Measurements from ENCODE around the gene XCR1.

XCR1 gene

DNA sequence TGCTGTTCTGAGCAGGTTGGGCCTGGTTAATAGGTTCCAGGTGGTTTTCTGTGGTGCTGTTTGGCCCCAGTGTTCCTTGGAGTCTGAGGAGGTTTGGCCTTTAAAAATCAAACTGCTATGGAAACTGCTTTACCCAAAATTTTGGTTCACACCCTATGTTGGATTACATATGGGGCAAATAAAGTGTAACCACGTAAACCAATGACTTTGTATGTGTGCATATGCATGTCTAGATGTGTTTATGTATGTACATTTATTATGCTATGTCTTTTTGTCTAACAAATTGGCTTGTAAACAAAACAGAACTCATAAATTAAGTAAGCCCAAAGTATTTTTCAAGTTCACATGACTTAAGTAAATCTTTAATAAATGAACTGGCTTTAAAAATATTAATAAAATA, 8.9 kb upstream of the XCR1 start:
- Histone ChIP-seq H3K14ac (ENCODE audit: low read length in 2 of 2) (no peak overlapping the region), H3K27me3 (ENCODE audit: control insufficient read depth in 1 of 2, insufficient read depth in 1 of 2, low read length in 2 of 2) (peaks cover 0 to 3% of the 10 kb centered on the region in 2 experiments), H3K4me3 (ENCODE audit: insufficient read depth in 1 of 2, low read depth in 1 of 2, low read length in 2 of 2) (no peak overlapping the region), H4K91ac (ENCODE audit: low read length) (no peak overlapping the region), H3K79me1 (replicated peaks; ENCODE audit: low read length, poor library complexity, severe bottlenecking) (no peaks in the 10 kb centered on the region), H2BK15ac (ENCODE audit: low read depth, poor library complexity, severe bottlenecking) (no peak overlapping the region), H3K9me3 (ENCODE audit: control insufficient read depth, low read length) (peaks cover 5% of the 10 kb centered on the region), H3K18ac (ENCODE audit: low read depth in 1 of 2, low read length in 2 of 2) (no peak overlapping the region), H3K4me1 (ENCODE audit: control insufficient read depth, insufficient read depth, low read depth, low read length) (no peaks in the 10 kb centered on the region), H3K4ac (ENCODE audit: low read depth in 1 of 2, low read length in 2 of 2) (no peak overlapping the region), H3K9ac (ENCODE audit: low read length) (no peak overlapping the region), H3K4me2 (ENCODE audit: low read length, poor library complexity, severe bottlenecking) (no peak overlapping the region), H2BK12ac (ENCODE audit: low read length in 2 of 2) (no peak overlapping the region), H4K8ac (ENCODE audit: low read length) (no peak overlapping the region), H2AK5ac (ENCODE audit: low read length, severe bottlenecking) (no peak overlapping the region), H2BK120ac (ENCODE audit: low read depth, low read length) (no peak overlapping the region), H3K23ac (ENCODE audit: low read length in 2 of 2) (no peak overlapping the region), H2BK5ac (ENCODE audit: low read depth, low read length, poor library complexity, severe bottlenecking) (no peak overlapping the region), H2AFZ (ENCODE audit: low read depth, low read length) (no peak overlapping the region), H3K27ac (ENCODE audit: low read length, poor library complexity, severe bottlenecking) (no peak overlapping the region), H3K36me3 (ENCODE audit: control insufficient read depth in 1 of 2, insufficient read depth in 2 of 2, low read depth in 1 of 2, low read length in 2 of 2) (no peaks in the 10 kb centered on the region)
- no peak for DNase-seq
- WGBS, result no CpG with 5 or more reads among the region's 1 CpG

DNA sequence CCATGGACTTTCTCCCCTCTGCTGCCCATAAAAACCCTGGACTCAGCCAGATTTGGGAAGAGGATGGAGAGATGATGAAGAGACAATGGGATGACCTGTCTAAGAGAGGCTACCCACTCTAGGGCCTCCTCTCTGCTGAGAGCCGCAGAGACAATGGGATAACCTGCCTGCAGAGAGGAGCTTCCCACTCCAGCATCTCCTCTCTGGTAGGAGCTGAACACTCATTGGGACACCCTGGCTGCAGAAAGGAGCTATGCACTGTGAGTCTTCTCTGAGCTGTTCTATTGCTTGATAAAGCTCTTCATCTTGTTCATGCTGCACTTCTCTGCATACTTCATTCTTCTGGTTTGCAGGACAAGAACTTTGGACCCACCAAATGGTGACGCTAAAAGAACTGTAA, 4.5 kb upstream of the XCR1 start:
- Histone ChIP-seq H2BK5ac (ENCODE audit: low read depth, low read length, poor library complexity, severe bottlenecking) (no peak overlapping the region), H2AFZ (ENCODE audit: low read depth, low read length) (no peak overlapping the region), H3K4me2 (ENCODE audit: low read length, poor library complexity, severe bottlenecking) (no peak overlapping the region), H3K14ac (ENCODE audit: low read length in 2 of 2) (no peak overlapping the region), H3K27ac (ENCODE audit: low read length, poor library complexity, severe bottlenecking) (no peak overlapping the region), H4K8ac (ENCODE audit: low read length) (no peak overlapping the region), H3K27me3 (ENCODE audit: control insufficient read depth in 1 of 2, insufficient read depth in 1 of 2, low read length in 2 of 2) (peaks cover 0 to 8% of the 10 kb centered on the region in 2 experiments), H3K4me1 (ENCODE audit: control insufficient read depth, insufficient read depth, low read depth, low read length) (no peaks in the 10 kb centered on the region), H2BK15ac (ENCODE audit: low read depth, poor library complexity, severe bottlenecking) (no peak overlapping the region), H4K91ac (ENCODE audit: low read length) (no peak overlapping the region), H3K79me1 (replicated peaks; ENCODE audit: low read length, poor library complexity, severe bottlenecking) (no peaks in the 10 kb centered on the region), H3K18ac (ENCODE audit: low read depth in 1 of 2, low read length in 2 of 2) (no peak overlapping the region), H2BK120ac (ENCODE audit: low read depth, low read length) (no peak overlapping the region), H2BK12ac (ENCODE audit: low read length in 2 of 2) (no peak overlapping the region), H3K4me3 (ENCODE audit: insufficient read depth in 1 of 2, low read depth in 1 of 2, low read length in 2 of 2) (no peak overlapping the region), H3K9me3 (ENCODE audit: control insufficient read depth, low read length) (peaks cover 10% of the 10 kb centered on the region), H3K9ac (ENCODE audit: low read length) (no peak overlapping the region), H3K36me3 (ENCODE audit: control insufficient read depth in 1 of 2, insufficient read depth in 2 of 2, low read depth in 1 of 2, low read length in 2 of 2) (no peaks in the 10 kb centered on the region), H3K4ac (ENCODE audit: low read depth in 1 of 2, low read length in 2 of 2) (no peak overlapping the region), H2AK5ac (ENCODE audit: low read length, severe bottlenecking) (no peak overlapping the region), H3K23ac (ENCODE audit: low read length in 2 of 2) (no peak overlapping the region)
- whole genome bisulfite sequencing, result 93% methylated on average over 2 of the region's 2 CpGs
- DNase-seq, result no peak

DNA sequence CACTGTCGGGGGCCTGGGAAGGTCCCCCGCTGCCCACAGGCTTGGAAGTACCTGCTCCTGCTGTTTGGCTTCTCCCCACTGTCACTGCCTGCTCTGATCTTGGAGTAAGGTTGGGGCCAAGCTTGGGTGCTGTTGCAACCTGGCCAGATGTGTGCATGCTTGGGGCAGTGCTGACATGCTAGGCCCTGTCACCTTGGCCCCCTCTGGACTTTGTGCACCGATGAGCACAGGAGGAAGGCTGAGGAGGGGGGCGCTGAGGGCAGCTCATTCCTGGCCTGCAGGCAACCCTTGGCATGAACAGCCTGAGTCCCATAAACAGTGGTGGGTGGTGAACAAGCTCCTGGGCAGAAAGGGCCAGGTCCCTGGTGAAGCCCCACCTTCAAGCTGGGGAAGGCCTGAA, 4.0 kb upstream of the XCR1 start:
- Histone ChIP-seq H2BK5ac (ENCODE audit: low read depth, low read length, poor library complexity, severe bottlenecking) (no peak overlapping the region), H3K9me3 (ENCODE audit: control insufficient read depth, low read length) (peaks cover 10% of the 10 kb centered on the region), H2BK12ac (ENCODE audit: low read length in 2 of 2) (no peak overlapping the region), H2AK5ac (ENCODE audit: low read length, severe bottlenecking) (no peak overlapping the region), H3K23ac (ENCODE audit: low read length in 2 of 2) (no peak overlapping the region), H3K27ac (ENCODE audit: low read length, poor library complexity, severe bottlenecking) (no peak overlapping the region), H3K4ac (ENCODE audit: low read depth in 1 of 2, low read length in 2 of 2) (no peak overlapping the region), H3K27me3 (ENCODE audit: control insufficient read depth in 1 of 2, insufficient read depth in 1 of 2, low read length in 2 of 2) (peaks cover 0 to 8% of the 10 kb centered on the region in 2 experiments), H3K4me3 (ENCODE audit: insufficient read depth in 1 of 2, low read depth in 1 of 2, low read length in 2 of 2) (no peak overlapping the region), H2BK120ac (ENCODE audit: low read depth, low read length) (no peak overlapping the region), H4K91ac (ENCODE audit: low read length) (peak overlapping the region; percentile 35), H3K9ac (ENCODE audit: low read length) (no peak overlapping the region), H2AFZ (ENCODE audit: low read depth, low read length) (no peak overlapping the region), H3K36me3 (ENCODE audit: control insufficient read depth in 1 of 2, insufficient read depth in 2 of 2, low read depth in 1 of 2, low read length in 2 of 2) (no peaks in the 10 kb centered on the region), H3K79me1 (replicated peaks; ENCODE audit: low read length, poor library complexity, severe bottlenecking) (no peaks in the 10 kb centered on the region), H4K8ac (ENCODE audit: low read length) (no peak overlapping the region), H3K14ac (ENCODE audit: low read length in 2 of 2) (peak overlapping the region in 1 of 2 experiments; percentile 49), H2BK15ac (ENCODE audit: low read depth, poor library complexity, severe bottlenecking) (no peak overlapping the region), H3K4me2 (ENCODE audit: low read length, poor library complexity, severe bottlenecking) (no peak overlapping the region), H3K18ac (ENCODE audit: low read depth in 1 of 2, low read length in 2 of 2) (no peak overlapping the region), H3K4me1 (ENCODE audit: control insufficient read depth, insufficient read depth, low read depth, low read length) (no peaks in the 10 kb centered on the region)
- DNase-seq, result no peak
- WGBS, result 90% methylated on average over 4 of the region's 4 CpGs

DNA sequence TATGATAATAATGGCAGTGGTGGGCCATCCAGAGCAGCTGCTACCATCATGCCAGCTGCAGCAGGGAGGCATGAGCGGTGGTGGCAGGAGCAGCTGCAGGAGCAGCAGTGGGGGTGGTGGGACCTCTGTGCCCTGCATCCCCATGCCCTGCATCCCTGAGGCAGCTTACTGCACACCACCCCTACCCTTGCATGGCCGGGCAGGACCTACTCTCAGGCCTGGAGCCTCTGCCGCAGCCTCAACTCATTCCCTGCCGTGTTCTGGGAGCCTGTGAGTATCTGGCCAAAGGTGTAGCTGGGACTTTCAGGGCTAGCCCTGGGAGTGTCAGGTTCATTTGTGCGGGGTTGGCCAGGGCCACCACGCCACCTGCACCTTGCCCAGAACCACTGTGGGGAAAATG, 3.3 kb upstream of the XCR1 start:
- 88% methylated on average over 6 of the region's 6 CpGs for WGBS

More for the DNA sequence above, 3.3 kb upstream of the XCR1 start:
- no peak overlapping the region for H3K27ac ChIP-seq (ENCODE audit: low read length, poor library complexity, severe bottlenecking)
- H3K4me1 ChIP-seq (ENCODE audit: control insufficient read depth, insufficient read depth, low read depth, low read length), result no peaks in the 10 kb centered on the region
- peak overlapping the region in 1 of 2 experiments; percentile 7 for H3K4me3 ChIP-seq (ENCODE audit: insufficient read depth in 1 of 2, low read depth in 1 of 2, low read length in 2 of 2)
- H3K4ac ChIP-seq (ENCODE audit: low read depth in 1 of 2, low read length in 2 of 2), result no peak overlapping the region
- H2BK120ac ChIP-seq (ENCODE audit: low read depth, low read length), result no peak overlapping the region
- no peak overlapping the region for H3K4me2 ChIP-seq (ENCODE audit: low read length, poor library complexity, severe bottlenecking)
- H3K18ac ChIP-seq (ENCODE audit: low read depth in 1 of 2, low read length in 2 of 2), result no peak overlapping the region
- peaks cover 10% of the 10 kb centered on the region for H3K9me3 ChIP-seq (ENCODE audit: control insufficient read depth, low read length)
- no peak overlapping the region for H3K9ac ChIP-seq (ENCODE audit: low read length)
- peaks cover 0 to 7% of the 10 kb centered on the region in 2 experiments for H3K27me3 ChIP-seq (ENCODE audit: control insufficient read depth in 1 of 2, insufficient read depth in 1 of 2, low read length in 2 of 2)
- H4K8ac ChIP-seq (ENCODE audit: low read length), result peak overlapping the region; percentile 12
- no peak overlapping the region for H2BK15ac ChIP-seq (ENCODE audit: low read depth, poor library complexity, severe bottlenecking)
- H3K23ac ChIP-seq (ENCODE audit: low read length in 2 of 2), result no peak overlapping the region
- H2AFZ ChIP-seq (ENCODE audit: low read depth, low read length), result no peak overlapping the region
- no peak overlapping the region for H2BK5ac ChIP-seq (ENCODE audit: low read depth, low read length, poor library complexity, severe bottlenecking)
- H2AK5ac ChIP-seq (ENCODE audit: low read length, severe bottlenecking), result no peak overlapping the region
- no peaks in the 10 kb centered on the region for H3K79me1 ChIP-seq (replicated peaks; ENCODE audit: low read length, poor library complexity, severe bottlenecking)
- H2BK12ac ChIP-seq (ENCODE audit: low read length in 2 of 2), result no peak overlapping the region
- no peaks in the 10 kb centered on the region for H3K36me3 ChIP-seq (ENCODE audit: control insufficient read depth in 1 of 2, insufficient read depth in 2 of 2, low read depth in 1 of 2, low read length in 2 of 2)
- H4K91ac ChIP-seq (ENCODE audit: low read length), result no peak overlapping the region
- no peak overlapping the region for H3K14ac ChIP-seq (ENCODE audit: low read length in 2 of 2)
- no peak for DNase-seq
